WTC11 (cell line): ENCODE data around the gene FAM13A. TPM values are rescaled to one million over a fixed set of nuclear protein-coding genes. Genes with fewer than 3 reads are reported as not detected.

Source experiments
- ATAC-seq: fragments of 200-7000 bp; cut with Tn5 transposase; 2 replicates; pipeline ENCODE4 v1.10.0; 2021; ENCODE audit warnings: mild to moderate bottlenecking, moderate library complexity
- CTCF ChIA-PET: fragments of 300-600 bp; sonication (Branson Sonifier 250); formaldehyde crosslinking; loops from one replicate; lab custom pipeline; 2021; ENCODE audit warnings: antibody characterized with exemption; lab: Charles Lee
- POLR2A ChIA-PET: fragments of 350-600 bp; sonication (Branson Sonifier 250); formaldehyde crosslinking; loops from one replicate; lab custom pipeline; 2021; ENCODE audit warnings: antibody characterized with exemption; lab: Charles Lee
- DNase-seq: peaks from one replicate; pipeline ENCODE4 v3.0.0; 2021; ENCODE audit warnings: low spot score
- H3K27ac Mint-ChIP-seq: 2 replicates; pipeline ENCODE4 v1.8.0; 2021; ENCODE audit warnings: mixed read lengths
- H3K27me3 Mint-ChIP-seq: 2 replicates; pipeline ENCODE4 v1.8.0; 2021; ENCODE audit warnings: low read depth, mild to moderate bottlenecking, moderate library complexity, mixed read lengths
- H3K36me3 Mint-ChIP-seq: 2 replicates; pipeline ENCODE4 v1.8.0; 2021; ENCODE audit warnings: mixed read lengths
- H3K4me1 Mint-ChIP-seq: 2 replicates; pipeline ENCODE4 v1.8.0; 2022; ENCODE audit warnings: mixed read lengths
- H3K4me3 Mint-ChIP-seq: 2 replicates; pipeline ENCODE4 v1.8.0; 2021; ENCODE audit warnings: mild to moderate bottlenecking, moderate library complexity, mixed read lengths
- H3K9me3 Mint-ChIP-seq: 2 replicates; pipeline ENCODE4 v1.8.0; 2021; ENCODE audit warnings: mixed read lengths
- AFF4 ChIP-seq: sonication (generic); formaldehyde crosslinking; IDR thresholded peaks from 2 replicates; pipeline ENCODE4 v1.8.1; 2023; ENCODE audit warnings: mild to moderate bottlenecking, missing genetic modification reagents, borderline replicate concordance
- ATF1 ChIP-seq: sonication (generic); formaldehyde crosslinking; IDR thresholded peaks from 2 replicates; pipeline ENCODE4 v1.8.1; 2023; ENCODE audit warnings: mild to moderate bottlenecking, moderate library complexity, missing genetic modification reagents
- ATF3 ChIP-seq: sonication (generic); formaldehyde crosslinking; conservative IDR thresholded peaks from 2 replicates; pipeline ENCODE4 v1.8.1; 2022; ENCODE audit warnings: mild to moderate bottlenecking, missing genetic modification reagents
- CTCF ChIP-seq: fragments of 200-600 bp; IDR thresholded peaks from 2 replicates; pipeline ENCODE4 v1.8.0; 2022; ENCODE audit warnings: antibody characterized with exemption
- ESRRA ChIP-seq: sonication (generic); formaldehyde crosslinking; IDR thresholded peaks from 2 replicates; pipeline ENCODE4 v1.8.1; 2022; ENCODE audit warnings: mild to moderate bottlenecking, missing genetic modification reagents, borderline replicate concordance
- FOXJ3 ChIP-seq: sonication (generic); formaldehyde crosslinking; IDR thresholded peaks from 2 replicates; pipeline ENCODE4 v1.9.0; 2021; ENCODE audit warnings: missing genetic modification reagents, mild to moderate bottlenecking, borderline replicate concordance
- FOXP4 ChIP-seq: sonication (generic); formaldehyde crosslinking; IDR thresholded peaks from 2 replicates; pipeline ENCODE4 v1.8.0; 2022; ENCODE audit warnings: mild to moderate bottlenecking, missing genetic modification reagents
- IRF1 ChIP-seq: sonication (generic); formaldehyde crosslinking; IDR thresholded peaks from 2 replicates; pipeline ENCODE4 v1.8.0; 2023; ENCODE audit warnings: missing genetic modification reagents
- KAT7 ChIP-seq: sonication (generic); formaldehyde crosslinking; IDR thresholded peaks from 2 replicates; pipeline ENCODE4 v1.8.1; 2023; ENCODE audit warnings: missing genetic modification reagents, mild to moderate bottlenecking, borderline replicate concordance
- MYBL2 ChIP-seq: sonication (generic); formaldehyde crosslinking; IDR thresholded peaks from 2 replicates; pipeline ENCODE4 v1.8.1; 2023; ENCODE audit warnings: mild to moderate bottlenecking, moderate library complexity, missing genetic modification reagents
- NR1H2 ChIP-seq: sonication (generic); formaldehyde crosslinking; IDR thresholded peaks from 2 replicates; pipeline ENCODE4 v1.9.0; 2021; ENCODE audit warnings: mild to moderate bottlenecking, moderate library complexity, missing genetic modification reagents
- PRRX2 ChIP-seq: fragments of 250-450 bp; sonication (Bioruptor Pico); IDR thresholded peaks from 2 replicates; pipeline ENCODE4 v1.8.0; 2021; ENCODE audit warnings: mild to moderate bottlenecking
- SMAD4 ChIP-seq: sonication (generic); formaldehyde crosslinking; IDR thresholded peaks from 2 replicates; pipeline ENCODE4 v1.8.0; 2022; ENCODE audit warnings: mild to moderate bottlenecking, missing genetic modification reagents
- TCF7 ChIP-seq: sonication (generic); formaldehyde crosslinking; IDR thresholded peaks from 2 replicates; pipeline ENCODE4 v1.8.0; 2022; ENCODE audit warnings: mild to moderate bottlenecking, low read depth, missing genetic modification reagents, moderate library complexity
- USF1 ChIP-seq: sonication (generic); formaldehyde crosslinking; IDR thresholded peaks from 2 replicates; pipeline ENCODE4 v1.8.0; 2022; ENCODE audit warnings: mild to moderate bottlenecking, missing genetic modification reagents
- ZNF281 ChIP-seq: sonication (generic); formaldehyde crosslinking; IDR thresholded peaks from 2 replicates; pipeline ENCODE4 v1.8.0; 2023; ENCODE audit warnings: mild to moderate bottlenecking, missing genetic modification reagents
- ZNF423 ChIP-seq: fragments of 250-450 bp; sonication (Bioruptor Pico); IDR thresholded peaks from 2 replicates; pipeline ENCODE4 v2.1.2; 2022; ENCODE audit warnings: mild to moderate bottlenecking, moderate library complexity
- ZNF512 ChIP-seq: sonication (generic); formaldehyde crosslinking; IDR thresholded peaks from 2 replicates; pipeline ENCODE4 v1.8.1; 2022; ENCODE audit warnings: missing genetic modification reagents, borderline replicate concordance
- total RNA-seq: library from RNA; stranded (reverse); gene quantifications from 3 replicates; pipeline ENCODE4 v1.2.3, GENCODE V29; 2021

Gene FAM13A
- total RNA-seq, 1 experiment from 2014 or later = 14.6 TPM

- ChIA-PET CTCF (interaction anchor here (1.0 kb wide), 1 partner anchor 71 kb away, joined by 3 read pairs; no protein-coding TSS in a partner anchor), POLR2A (no interaction called here)
- H3K36me3 Mint-ChIP-seq = no peaks in the 10 kb centered on the region
- no peak for DNase-seq
- H3K27me3 Mint-ChIP-seq = no peaks in the 10 kb centered on the region
- H3K4me3 Mint-ChIP-seq = no peak overlapping the region
- H3K27ac Mint-ChIP-seq = peak overlapping the region; percentile 51; the same call in 1 of the 2 replicates
- TF ChIP-seq CTCF (no peak), MYBL2 (CRISPR knock-in tag) (no peak), NR1H2 (CRISPR knock-in tag) (no peak), ATF3 (CRISPR knock-in tag) (no peak), PRRX2 (no peak), ZNF281 (CRISPR knock-in tag) (no peak), ZNF512 (CRISPR knock-in tag) (no peak), AFF4 (CRISPR knock-in tag) (no peak), ZNF423 (CRISPR knock-in tag) (no peak), KAT7 (CRISPR knock-in tag) (no peak), USF1 (CRISPR knock-in tag) (no peak)
- ATAC-seq = peak; percentile 18; the same call in 1 of the 2 replicates
- H3K9me3 Mint-ChIP-seq = no peaks in the 10 kb centered on the region
- H3K4me1 Mint-ChIP-seq = peaks cover 19% of the 10 kb centered on the region
Observed at GRCh38 chr4:88859191-88859812, 197.7 kb downstream of the FAM13A start.

GRCh38 chr4:88858752-88859151 lies 198.2 kb downstream of the FAM13A start:
- ChIA-PET CTCF (no interaction called here), POLR2A (no interaction called here)
- Mint-ChIP-seq H3K27ac (no peak overlapping the region), H3K36me3 (no peaks in the 10 kb centered on the region), H3K4me3 (no peak overlapping the region), H3K4me1 (peaks cover 19% of the 10 kb centered on the region), H3K27me3 (no peaks in the 10 kb centered on the region), H3K9me3 (no peaks in the 10 kb centered on the region)
- DNase-seq = no peak
- ATAC-seq = no peak
- TF ChIP-seq ATF1 (CRISPR knock-in tag) = no peak
- no peak for TF ChIP-seq ESRRA
- TF ChIP-seq TCF7 = no peak
- no peak for TF ChIP-seq FOXP4
- TF ChIP-seq IRF1 (CRISPR knock-in tag) = no peak
- no peak for TF ChIP-seq FOXJ3 (CRISPR knock-in tag)
- TF ChIP-seq SMAD4 (CRISPR knock-in tag) = no peak
